Measurements from ENCODE around the gene PTGES2.

The PTGES2 gene

DNA sequence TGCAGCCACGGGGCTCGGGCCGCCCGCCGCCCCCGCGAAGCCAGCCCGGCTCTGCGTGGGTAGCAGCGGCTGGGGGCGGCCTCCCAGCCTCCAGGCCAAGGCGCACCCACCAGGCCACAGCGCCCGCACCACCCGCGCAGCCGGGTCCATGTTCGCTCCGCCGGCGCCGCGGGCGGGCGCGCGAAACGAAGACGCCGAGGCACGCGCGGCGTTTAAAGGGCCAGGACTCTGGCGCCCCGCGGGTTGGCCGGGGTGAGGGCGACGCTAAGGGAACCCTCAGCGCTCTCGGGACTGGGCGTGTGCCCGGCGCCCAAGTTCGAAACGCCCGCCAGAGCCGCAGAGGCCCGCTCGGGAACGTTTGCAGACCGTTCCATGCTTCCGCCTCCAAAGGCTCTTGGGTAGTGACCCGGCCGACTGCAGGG lies at the start of gene PTGES2:
PTGES2 (minus strand) TSS at position 162 of the 422 bp plus-strand sequence; CDS start at position 150, 12 bp downstream.
- no peak for DNase-seq

DNA sequence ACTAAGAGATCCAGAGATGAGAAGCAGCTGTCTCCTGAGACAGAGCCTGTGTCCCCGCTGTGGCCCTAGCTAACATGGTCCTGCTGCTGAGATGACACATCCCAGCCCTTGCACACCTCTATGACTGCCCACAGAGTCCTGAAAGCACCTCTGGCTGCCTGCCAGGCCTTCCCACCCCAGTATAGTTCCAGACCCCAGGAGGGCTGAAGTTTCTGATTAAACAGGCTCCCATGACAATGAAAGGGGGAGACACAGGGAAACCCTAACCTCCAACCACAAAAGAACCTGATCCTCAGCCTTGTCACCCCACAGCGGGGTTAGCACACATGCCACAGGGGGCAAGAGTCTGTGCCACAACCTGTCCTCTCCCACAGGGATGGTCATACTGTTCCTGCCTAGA lies 48.2 kb upstream of the PTGES2 start:
- DNase-seq = no peak

DNA sequence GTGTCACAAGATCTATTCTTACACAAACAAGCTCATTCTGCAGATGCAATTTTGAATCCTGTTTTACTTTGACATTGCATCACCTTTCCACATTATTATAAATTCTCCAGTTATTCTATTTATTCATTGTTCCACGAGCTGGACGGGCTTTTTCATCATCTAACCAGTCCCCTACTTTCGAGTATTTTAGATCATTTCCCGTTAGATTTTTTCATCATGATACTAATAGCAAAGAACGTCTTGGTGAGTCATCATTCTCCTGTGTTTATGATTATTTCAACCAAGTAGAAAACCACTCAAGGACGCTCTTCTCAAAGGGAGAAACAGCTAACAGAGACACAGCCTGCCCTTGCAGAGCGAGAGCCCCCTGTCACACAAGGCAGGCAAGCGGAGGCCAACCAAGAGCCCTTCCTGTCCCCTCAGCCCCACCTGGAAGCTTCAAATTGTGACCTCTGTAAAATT lies 47.6 kb upstream of the PTGES2 start:
- DNase-seq = no peak

DNA sequence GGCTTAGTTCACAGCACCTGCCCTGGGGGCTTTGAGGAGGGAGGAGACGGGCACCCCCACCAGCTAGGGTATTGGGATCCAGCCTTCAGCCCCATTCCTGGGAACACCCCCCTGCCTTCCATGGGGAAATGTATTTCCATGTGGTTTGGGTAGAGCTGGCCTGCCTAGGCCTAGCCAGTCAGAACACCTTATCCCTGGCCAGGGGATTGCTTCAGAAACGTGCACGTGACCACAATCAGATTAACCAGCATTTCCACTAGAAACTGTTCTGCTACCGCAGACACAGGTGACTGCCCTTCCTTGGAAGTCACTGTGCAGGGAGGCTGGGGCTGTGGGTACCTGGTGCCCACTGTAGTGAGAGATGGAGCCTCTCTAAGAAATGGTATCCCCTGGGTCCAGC lies 46.5 kb upstream of the PTGES2 start:
- no peak for DNase-seq

DNA sequence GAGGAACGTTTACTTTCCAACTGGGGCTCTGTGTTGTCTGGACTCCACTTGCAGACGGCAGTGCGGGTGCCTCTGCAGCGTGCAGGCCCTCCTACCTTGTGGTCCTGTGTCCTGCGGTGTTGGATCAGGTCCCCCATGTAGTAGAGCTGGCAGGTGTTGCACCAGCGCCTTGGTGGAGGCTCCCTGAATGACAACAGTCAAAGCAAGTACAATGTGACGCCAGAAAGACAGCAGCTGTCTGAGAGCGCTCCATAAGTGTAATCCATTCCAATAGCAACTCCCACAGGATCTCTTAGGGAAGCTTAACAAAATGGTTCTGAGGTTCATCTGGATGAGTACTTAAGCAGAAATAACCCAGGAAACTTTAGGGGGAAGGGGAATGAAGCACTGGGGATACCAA lies 42.4 kb upstream of the PTGES2 start:
- DNase-seq = no peak

DNA sequence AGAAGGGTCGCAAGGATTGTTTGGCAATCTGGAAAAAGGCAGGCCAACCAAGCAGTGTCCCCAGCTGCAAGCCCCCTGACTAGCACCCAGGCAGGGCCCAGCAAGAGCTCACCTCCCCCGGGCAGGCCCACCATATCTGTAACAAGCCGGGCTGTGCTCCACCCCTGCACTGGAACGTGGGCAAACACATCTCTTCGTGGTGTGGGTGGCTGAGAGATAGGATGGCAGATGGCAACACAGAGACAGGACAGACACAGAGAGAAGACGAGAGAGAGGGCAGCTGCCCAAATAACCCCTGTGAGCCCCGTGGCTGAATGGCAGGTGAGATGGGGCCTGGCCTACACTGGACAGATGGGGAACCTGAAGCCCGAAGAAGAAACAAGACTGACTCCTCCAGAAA lies 42.0 kb upstream of the PTGES2 start:
- DNase-seq = no peak

DNA sequence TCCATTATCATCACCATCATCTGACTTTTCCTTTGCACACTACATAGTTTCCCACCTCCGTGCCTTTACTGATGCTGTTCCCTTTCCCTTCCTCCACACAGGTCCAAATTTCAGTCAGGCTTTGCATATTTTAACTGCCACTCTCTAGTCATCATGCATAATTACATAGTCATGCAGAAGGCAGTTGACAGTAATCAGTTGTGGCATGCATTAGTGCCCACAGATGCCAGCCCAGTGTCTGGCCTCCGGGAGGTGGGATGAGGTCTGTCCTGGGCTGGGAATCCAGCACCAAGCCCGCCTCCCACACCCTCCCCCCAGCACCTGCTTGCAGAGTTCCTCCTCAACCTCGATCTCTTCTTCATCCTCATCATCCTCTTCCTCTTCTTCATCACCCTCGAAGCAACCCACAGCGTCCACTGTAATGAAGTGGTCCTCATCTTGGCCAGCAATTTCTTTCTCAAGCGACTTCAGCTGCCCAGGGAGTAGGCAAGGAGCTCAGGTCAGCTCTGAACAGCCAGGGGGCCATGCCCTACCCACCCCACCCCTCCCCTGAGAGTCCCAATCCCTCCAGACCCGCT lies 41.3 kb upstream of the PTGES2 start:
- no peak for DNase-seq

DNA sequence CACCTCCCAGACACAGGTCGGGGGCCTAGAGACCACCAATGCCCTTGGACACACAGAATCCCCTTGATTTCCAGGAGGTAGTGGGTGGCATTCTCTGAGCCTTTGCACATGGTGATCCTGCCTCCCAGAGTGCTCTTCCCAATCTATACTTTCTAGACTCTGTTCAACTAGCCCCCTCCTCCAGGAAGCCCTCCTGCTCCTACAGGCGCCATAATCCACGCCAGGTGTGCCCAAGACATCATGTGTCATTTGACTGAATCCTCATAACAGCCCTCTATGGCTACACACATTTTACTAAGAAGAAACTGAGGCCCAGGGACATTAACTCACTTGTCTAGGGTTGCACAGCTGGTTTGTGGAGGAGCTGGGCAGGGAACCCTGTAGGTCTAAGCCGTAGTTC lies 39.7 kb upstream of the PTGES2 start:
- no peak for DNase-seq

DNA sequence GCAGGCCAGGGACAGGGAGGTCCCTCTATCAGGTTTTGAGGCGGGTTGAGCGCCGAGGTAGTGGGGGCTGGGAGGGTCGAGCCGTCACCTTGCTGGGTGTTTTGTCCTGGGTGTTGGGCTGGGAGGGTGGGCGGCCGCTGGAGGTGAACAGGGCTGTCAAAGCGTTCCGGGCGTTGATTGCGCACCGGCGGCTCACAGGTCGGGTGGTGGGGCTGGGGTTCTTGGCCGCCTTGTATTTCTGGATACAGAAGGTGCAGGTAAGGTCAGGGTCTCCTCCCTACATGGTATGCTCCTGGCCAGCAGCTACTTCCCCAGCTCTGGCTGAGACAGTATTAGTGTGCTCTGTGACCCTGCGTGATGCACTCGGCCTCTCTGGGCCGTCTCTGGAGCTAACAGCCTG lies 38.6 kb upstream of the PTGES2 start:
- DNase-seq = no peak

DNA sequence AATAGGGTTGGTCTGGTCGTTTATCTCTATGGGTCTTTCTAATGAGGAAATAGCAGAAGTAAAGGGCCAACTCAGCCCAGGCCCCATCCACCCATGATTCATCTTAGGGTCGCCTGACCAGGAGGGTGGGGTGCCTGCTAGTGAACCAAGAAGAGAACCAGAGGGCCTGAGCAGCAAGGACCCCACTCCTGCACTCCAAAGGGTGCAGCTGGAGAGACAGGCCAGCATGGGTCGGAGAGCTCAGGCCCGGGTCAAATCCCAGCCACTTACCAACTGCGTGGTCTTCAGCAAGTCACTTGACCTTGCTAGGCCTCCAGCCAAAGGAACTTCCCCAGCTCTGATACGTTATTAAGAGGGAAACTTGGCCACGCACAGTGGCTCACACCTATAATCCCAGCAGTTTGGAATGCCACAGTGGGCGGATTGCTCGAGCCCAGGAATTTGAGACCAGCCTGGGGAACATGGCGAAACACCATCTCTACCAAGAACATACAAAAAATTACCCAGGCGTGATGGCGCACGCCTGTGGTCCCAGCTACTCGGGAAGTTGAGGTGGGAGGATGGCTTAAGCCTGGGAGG lies 36.9 kb upstream of the PTGES2 start:
- no peak for DNase-seq

DNA sequence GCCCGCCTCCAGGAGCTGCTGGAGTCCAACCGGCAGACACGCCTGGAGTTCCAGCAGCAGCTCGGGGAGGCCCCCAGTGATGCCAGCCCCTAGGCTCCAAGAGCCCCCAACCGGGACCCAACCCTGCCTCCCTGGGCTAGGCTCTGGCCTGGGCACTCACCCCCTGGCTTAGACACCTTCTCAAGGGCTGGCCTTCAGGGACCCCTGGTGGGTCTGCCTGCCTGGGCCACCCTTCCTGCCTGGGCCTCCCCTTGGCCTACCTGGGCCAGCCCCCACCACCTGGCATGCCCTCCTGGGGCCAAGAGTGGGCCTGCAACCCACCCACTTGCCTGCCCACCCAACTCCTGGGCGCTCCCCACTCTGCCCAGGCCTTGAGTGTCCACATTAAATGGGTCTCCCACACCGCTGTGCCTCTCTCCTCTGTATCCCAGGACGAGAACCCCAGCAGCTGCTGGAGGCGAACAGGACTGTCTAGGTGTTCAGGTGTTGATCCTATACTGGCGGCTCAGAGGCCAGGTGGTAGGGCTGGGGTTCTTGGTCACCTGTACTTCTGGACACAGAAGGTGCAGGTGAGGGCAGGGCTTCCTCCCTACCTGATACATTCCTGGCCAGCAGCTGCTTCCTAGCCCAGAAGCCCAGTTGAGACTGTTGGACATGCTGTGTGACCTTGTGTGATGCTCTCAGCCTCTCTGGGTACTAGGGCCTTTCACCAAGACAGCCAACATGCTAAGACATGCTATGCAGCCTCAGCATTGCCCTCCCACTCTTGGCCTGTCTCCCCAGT lies 36.2 kb upstream of the PTGES2 start:
- DNase-seq = no peak

DNA sequence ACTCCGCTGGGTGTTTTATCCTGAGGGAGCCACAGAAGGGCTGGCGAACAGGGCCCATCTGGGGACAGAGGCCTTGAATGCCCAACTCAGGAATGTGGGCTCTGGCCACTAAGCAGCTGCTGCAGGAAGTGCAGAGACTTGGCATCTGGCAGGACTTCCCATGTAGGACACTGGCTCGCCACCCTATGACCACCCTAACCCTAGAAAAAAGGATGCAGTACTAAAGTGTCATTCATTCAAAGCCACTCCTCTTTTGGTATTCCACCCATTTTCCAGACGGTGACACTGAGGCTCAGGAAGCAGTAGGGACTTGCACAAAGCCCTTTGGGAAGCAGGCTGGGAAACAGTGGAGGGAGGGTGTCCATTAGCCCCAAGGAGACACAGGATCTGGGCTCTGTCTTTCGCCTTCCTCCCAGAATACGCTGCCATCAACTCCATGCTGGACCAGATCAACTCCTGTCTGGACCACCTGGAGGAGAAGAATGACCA lies 35.5 kb upstream of the PTGES2 start:
- no peak for DNase-seq

DNA sequence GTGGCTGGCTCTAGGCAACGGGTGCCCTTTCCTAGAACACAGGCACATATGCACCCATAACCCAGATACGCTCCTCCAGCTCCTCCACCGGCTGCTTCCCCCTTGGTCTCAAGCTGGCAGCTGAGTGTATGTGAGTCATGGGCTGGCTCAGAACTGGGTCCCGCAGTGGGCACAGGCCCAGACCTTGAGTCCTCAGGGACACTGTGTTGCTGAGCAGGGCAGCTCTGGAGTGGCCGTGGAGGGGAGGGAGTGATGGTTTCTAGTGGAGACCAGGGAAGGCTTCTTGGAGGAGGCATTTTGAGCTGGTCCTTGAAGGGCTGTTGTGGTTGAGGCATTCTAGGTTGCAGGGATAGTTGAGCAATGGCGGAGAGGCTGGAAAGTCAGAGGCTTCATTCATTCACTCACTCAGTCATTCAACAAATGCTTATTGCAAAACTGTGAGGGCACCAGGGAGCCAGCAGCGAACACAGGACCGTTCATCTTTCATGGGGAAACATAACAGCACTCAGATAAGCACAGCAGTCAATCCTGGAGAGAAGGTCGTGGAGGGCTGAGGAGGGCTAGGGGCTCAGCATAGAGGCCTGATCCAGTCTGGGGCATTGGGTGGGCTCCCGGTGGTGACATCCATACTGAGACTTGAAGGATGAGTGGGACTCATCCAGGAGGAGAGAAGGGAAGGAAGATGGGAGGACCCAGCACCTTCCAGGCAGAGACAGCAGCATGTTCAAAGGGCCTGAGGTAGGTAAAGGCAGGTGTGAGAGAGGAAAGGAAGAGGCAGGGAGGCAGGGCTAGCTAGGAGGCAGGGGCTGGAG lies 34.9 kb upstream of the PTGES2 start:
- no peak for DNase-seq

DNA sequence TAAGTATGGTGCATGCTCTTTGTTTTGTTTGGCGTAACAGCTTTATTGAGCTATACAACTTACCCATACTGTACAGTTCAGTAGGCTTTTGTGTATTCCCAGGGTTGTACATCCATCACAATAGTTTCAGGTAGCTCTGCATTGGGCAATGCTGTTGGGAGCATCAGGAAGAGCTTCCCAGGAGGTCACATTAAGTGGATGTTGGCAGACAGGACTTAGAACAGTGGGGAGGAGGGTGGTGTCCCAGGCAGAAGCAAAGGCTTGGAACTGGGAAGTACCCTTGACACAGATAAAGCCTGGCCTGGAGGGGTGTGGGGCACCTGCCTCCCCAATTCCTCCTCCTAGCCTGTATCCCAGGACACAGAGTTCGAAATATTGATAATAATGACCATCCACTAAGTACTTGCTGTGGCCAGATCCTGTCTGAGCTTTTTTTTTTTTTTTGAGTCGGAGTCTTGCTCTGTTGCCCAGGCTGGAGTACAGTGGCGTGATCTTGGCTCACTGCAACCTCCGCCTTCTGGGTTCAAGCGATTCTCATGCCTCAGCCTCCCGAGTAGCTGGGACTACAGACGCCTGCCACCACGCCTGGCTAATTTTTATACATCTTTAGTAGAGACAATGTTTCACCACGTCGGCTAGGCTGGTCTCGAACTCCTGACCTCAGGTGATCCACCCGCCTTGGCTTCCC lies 33.8 kb upstream of the PTGES2 start:
- no peak for DNase-seq

DNA sequence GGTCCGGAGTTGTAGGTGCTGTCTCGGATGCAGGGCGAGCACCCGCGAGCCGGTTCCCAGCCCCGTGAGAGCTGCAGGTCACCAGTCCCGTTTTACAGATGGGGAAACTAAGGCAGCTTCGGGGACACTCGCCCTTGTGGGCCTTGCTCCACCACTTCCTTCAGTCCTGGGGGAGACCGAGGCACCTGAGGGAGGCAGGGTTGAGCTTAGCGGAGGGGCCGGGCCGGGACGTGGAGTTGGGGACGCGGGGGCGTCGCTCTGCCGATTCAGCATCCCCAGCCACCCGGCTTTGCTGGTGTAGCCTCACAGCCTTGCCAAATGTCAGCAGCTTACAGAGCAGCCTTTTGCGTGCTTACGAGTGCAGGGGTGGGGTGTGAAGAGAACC lies 33.1 kb upstream of the PTGES2 start:
- no peak for DNase-seq

DNA sequence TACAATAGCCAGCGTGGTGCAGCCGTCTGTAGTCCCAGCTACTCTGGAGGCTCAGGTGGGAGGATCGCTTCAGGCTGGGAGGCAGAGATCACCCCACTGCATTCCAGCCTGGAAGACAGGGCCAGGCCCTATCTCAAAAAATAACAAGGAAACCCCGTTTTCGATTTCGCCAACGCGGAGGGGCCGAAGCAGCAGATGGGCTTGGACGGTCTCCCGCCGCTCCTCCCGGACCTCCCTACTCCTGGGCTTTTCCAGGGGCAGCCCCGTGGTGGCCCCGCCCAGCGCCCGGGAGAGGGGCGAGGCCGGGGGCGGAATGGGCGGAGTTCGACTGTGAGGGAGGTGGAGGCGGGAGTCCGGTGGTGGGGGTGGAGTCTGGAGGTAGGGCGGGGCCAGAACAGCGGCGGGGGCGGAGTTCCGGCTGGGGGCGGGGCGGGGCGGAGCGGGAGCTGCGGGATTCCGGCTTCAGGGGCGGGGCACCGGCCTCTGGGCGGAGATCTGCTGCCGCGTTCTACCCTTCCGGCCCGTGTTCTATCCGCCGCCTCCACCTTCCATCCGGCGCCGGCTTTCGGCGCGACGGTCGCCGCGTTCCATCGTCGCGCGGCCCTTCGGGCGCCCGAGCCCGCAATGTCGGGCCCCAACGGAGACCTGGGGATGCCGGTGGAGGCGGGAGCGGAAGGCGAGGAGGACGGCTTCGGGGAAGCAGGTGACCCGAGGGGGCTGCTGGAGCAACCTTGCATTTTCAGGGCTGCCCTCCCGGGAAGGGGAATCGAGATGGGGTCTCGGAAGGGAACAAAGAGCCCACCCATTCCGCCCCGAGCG lies 32.5 kb upstream of the PTGES2 start, which contains the start of gene BBLN:
BBLN (plus strand) TSS at position 482 of the 819 bp plus-strand sequence; CDS start at position 625, 143 bp downstream.
- peak; percentile 51 for DNase-seq

DNA sequence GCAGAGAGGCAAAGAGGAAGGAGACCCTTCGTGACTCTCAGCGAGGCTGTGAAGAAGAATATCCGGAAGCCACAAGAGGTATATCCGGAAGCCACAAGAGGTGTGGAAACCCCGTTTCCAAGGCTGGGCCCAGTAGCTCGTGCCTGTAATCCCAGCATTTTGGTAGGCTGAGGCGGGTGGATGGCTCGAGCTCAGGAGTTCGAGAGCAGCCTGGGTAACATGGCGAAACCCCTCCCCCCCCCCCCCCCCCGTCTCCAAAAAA lies 31.9 kb upstream of the PTGES2 start:
- no peak for DNase-seq

DNA sequence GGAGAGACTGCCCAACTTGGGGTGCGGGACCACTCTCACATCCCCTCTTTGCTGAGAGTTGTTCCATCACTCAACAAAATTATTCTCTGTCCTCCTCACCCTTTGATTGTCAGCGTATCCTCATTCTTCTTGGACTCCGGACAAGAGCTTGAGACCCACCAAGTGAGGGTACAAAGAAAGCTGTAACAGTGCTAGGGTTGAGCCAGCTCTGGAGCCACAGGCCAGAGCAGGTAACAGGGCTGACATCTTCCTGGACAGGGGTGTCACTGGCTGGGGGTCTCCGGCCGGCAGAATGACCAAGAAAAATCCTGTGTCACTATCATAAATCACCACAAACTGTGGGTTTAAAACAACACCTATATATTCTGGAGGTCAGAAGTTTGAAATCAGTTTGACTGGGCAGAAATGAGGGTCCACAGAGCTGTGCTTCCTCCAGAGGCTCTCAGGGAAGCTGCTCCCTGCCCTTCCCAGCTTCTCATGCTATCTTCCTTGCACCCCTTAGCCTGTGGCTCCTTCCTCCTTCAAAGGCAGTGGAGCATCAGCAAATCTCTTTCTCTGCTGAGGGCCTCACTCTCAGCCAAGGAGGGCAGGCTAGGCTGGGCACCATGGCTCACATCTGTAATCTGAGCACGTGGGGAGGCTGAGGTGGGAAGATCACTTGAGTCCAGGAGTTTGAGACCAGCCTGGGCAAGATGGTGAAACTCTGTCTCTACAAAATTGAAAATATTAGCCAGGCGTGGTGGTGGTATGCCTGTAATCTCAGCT lies 28.4 kb upstream of the PTGES2 start:
- no peak for DNase-seq

DNA sequence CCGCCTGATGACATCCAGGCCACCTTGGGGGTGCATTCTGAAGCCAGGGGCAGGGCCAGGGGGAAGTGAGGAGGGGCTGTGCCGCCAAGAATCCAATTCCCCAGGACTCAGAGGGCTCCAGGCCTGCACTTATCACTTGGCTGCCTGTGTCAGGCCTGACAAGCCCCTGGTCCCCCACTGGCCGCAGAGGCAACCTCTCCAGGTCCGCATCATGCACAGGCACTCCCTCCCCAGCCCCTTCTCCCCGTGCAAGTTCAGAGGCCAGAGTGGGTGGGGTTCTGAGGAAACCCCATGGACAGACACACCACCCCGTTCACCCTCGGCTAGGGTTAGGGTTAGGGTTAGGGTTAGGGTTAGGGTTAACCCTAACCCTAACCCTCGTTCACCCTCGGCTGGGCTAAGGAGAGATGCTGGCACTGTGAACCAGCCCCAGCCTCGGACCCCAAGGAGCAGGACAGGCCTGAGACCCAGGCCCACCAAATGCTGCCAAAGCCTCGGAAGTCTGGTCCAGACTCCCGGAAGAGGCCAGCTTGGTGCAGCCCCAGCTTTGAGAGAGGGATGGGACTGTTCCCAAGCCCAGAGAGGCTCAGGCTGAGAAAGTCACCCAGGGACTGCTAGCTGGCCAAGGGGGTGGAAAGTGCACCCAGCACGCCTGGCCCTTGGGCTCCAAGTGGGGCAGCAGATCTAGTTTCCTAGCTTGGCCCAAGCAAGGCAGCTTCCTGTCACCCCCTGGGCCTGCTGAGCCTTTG lies 26.6 kb upstream of the PTGES2 start:
- no peak for DNase-seq

Data from NCI-H187 treated with DMSO at 0.1 percent for 48 hours (cell line).